A549 (cell line): ENCODE data around the gene SH3RF1. TPM values are rescaled to one million over a fixed set of nuclear protein-coding genes. Genes with fewer than 3 reads are reported as not detected.

ENCODE experiments used
- ATAC-seq, 2 experiments: fragments of 200-7000 bp in 1 of 2; fragments of >200 bp in 1 of 2; cut with Nextera tagmentation in 1 of 2; cut with Tn5 transposase in 1 of 2; 3 replicates each; pipeline versions ENCODE4 v1.8.0 to v1.9.1; 2018 to 2020; ENCODE audit warnings: mild to moderate bottlenecking in 1 of 2, moderate library complexity in 1 of 2
- CTCF ChIA-PET: fragments of 300-600 bp; sonication (Branson Sonifier 250); formaldehyde crosslinking; extraction: SDS; loops from one replicate; lab custom pipeline; 2021; ENCODE audit warnings: antibody characterized with exemption, inconsistent platforms; lab: Yijun Ruan, JAX
- POLR2A ChIA-PET: fragments of 350-600 bp; formaldehyde crosslinking; extraction: SDS; loops from one replicate; lab custom pipeline; 2021; ENCODE audit warnings: antibody characterized with exemption, inconsistent platforms; lab: Yijun Ruan, JAX
- DNase-seq, 2 experiments: peaks; one replicate each; pipeline versions ENCODE4 v3.0.0 to v3.0.0-alpha.2; 2011 to 2016; ENCODE audit warnings: low read depth in 1 of 2, low spot score in 1 of 2
- FAIRE-seq: peaks from 2 replicates; lab custom pipeline; 2011; peaks lifted over from hg19 to GRCh38; lab: Jason Lieb, UNC
- H3K27ac ChIP-seq, 2 experiments: fragments of >200 bp; sonication (Bioruptor Twin); formaldehyde crosslinking; 3 replicates each; pipeline ENCODE4 v1.5.1; 2016 to 2017
- H3K4me1 ChIP-seq: fragments of >200 bp; sonication (Bioruptor Twin); formaldehyde crosslinking; 3 replicates; pipeline ENCODE4 v1.6.1; 2016
- H3K4me2 ChIP-seq: fragments of >200 bp; sonication (Bioruptor Twin); formaldehyde crosslinking; 3 replicates; pipeline ENCODE4 v1.6.1; 2016
- H3K4me3 ChIP-seq: fragments of >200 bp; sonication (Bioruptor Twin); formaldehyde crosslinking; 3 replicates; pipeline ENCODE4 v1.5.1; 2016
- H3K9me3 ChIP-seq: fragments of >200 bp; sonication (Bioruptor Twin); formaldehyde crosslinking; 3 replicates; pipeline ENCODE4 v1.6.1; 2016
- BHLHE40 ChIP-seq: IDR thresholded peaks from 2 replicates; pipeline ENCODE4 v1.6.1; 2012; ENCODE audit warnings: low read depth, low read length, inconsistent platforms
- CHD2 ChIP-seq: fragments of 150-350 bp; IDR thresholded peaks from 2 replicates; pipeline ENCODE4 v1.6.1; 2014; ENCODE audit warnings: low read length; ENCODE audit not compliant: partially characterized antibody
- CHD4 ChIP-seq: fragments of 200-600 bp; sonication (generic); IDR thresholded peaks from 2 replicates; pipeline ENCODE4 v1.6.1; 2016; ENCODE audit warnings: antibody characterized with exemption, mild to moderate bottlenecking, borderline replicate concordance
- ESRRA ChIP-seq: fragments of 150-350 bp; IDR thresholded peaks from 2 replicates; pipeline ENCODE4 v1.6.1; 2014; ENCODE audit warnings: mild to moderate bottlenecking, low read length, borderline replicate concordance
- HEYL ChIP-seq: fragments of 250-450 bp; sonication (Bioruptor Pico); IDR thresholded peaks from 2 replicates; pipeline ENCODE4 v1.8.0; 2021; ENCODE audit warnings: mild to moderate bottlenecking, moderate library complexity
- HOXB13 ChIP-seq: fragments of 250-450 bp; sonication (Bioruptor Pico); IDR thresholded peaks from 2 replicates; pipeline ENCODE4 v1.5.0; 2020; ENCODE audit warnings: low read depth, mild to moderate bottlenecking, moderate library complexity
- JUN ChIP-seq, 2 experiments: fragments of >200 bp; sonication (Bioruptor Twin); formaldehyde crosslinking; IDR thresholded peaks; 2 replicates in 1 of 2; 3 replicates in 1 of 2; pipeline ENCODE4 v1.6.1; 2016 to 2017
- JUNB ChIP-seq: fragments of >200 bp; sonication (Bioruptor Twin); formaldehyde crosslinking; IDR thresholded peaks from 2 replicates; pipeline ENCODE4 v1.6.1; 2016
- KDM5A ChIP-seq: fragments of 200-600 bp; sonication (generic); IDR thresholded peaks from 2 replicates; pipeline ENCODE4 v1.6.1; 2016; ENCODE audit warnings: antibody characterized with exemption, mild to moderate bottlenecking
- RFX5 ChIP-seq: fragments of 450-650 bp; IDR thresholded peaks from 2 replicates; pipeline ENCODE4 v1.7.1; 2014; ENCODE audit warnings: antibody characterized with exemption, mild to moderate bottlenecking, moderate library complexity
- TP53 ChIP-seq: fragments of 250-450 bp; sonication (Bioruptor Pico); IDR thresholded peaks from 2 replicates; pipeline ENCODE4 v1.5.0; 2021; ENCODE audit warnings: mild to moderate bottlenecking, moderate library complexity
- ZC3H11A ChIP-seq: fragments of 450-650 bp; IDR thresholded peaks from 2 replicates; pipeline ENCODE4 v1.6.1; 2014; ENCODE audit warnings: antibody characterized with exemption, mild to moderate bottlenecking
- WGBS: methylation state at CpG from one replicate; pipeline ENCODE4 v1.1.6; 2017; ENCODE audit errors: missing lambda C conversion rate; 5-methylcytosine and 5-hydroxymethylcytosine counted together
- polyA plus RNA-seq, 4 experiments: library from polyadenylated mRNA; depleted of rRNA in 3 of 4; stranded (reverse); fragments of >200 nt; fragmentation: RNase III in 1 of 4; extraction: RNeasy Plus Mini Kit Qiagen cat#74134 plus additional on column Dnase treatment in 1 of 4; gene quantifications; 2 replicates in 3 of 4; 3 replicates in 1 of 4; pipeline ENCODE4 v1.2.3, GENCODE V29; 2011 to 2017
- TF ChIP-seq, protein P1 (sequence below): IDR thresholded peaks from 2 replicates; pipeline ENCODE4 v1.6.1; 2012; ENCODE audit warnings: low read depth, borderline replicate concordance

The SH3RF1 gene
- polyA plus RNA-seq, 2 of the 4 experiments (the other 2 are of a cell fraction) = 8.0 to 15.1 TPM

DNA sequence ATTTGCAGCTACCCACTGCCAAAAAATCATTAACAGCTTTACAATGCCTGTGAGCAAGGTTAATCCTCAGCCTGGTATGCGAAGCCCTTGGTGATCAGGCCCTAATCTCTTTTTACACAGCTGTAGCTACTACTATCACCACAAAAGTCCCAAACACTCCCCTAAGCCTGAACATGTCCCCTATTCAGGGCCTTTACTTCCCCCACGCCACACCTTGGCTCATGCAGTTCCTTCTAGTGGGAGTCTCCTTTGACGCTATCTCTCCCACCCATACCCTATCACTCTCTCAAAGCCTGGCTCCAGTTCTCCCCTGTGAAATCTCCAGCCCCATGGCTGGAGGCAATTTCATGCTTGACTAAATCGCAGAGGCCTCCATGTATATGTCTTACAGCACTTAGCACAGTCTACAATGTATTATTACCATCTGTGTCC, 170.1 kb downstream of the SH3RF1 start:
- TF ChIP-seq JUN (IDR thresholded peaks at IDR 0.05) (no peak), TP53 (CRISPR knock-in tag) (no peak)
- Histone ChIP-seq H3K4me2 (no peak overlapping the region), H3K4me1 (peaks cover 20% of the 10 kb centered on the region), H3K9me3 (no peaks in the 10 kb centered on the region), H3K4me3 (no peak overlapping the region), H3K27ac (no peak overlapping the region)
- CTCF ChIA-PET = interaction anchor here (1.3 to 1.5 kb wide), 2 partner anchors 385 kb away, joined by 5 to 7 read pairs; no protein-coding TSS in a partner anchor
- DNase-seq = no peak
- no peak for ATAC-seq
- 98% methylated on average over 4 of the region's 4 CpGs for WGBS
- POLR2A ChIA-PET = no interaction called here
- FAIRE-seq = no peak

GRCh38 chr4:169099771-169100180, 171.0 kb downstream of the SH3RF1 start:
- no peak for TF ChIP-seq HEYL (CRISPR knock-in tag)
- Histone ChIP-seq H3K4me3 (no peak overlapping the region), H3K4me1 (peaks cover 20% of the 10 kb centered on the region), H3K27ac (no peak overlapping the region), H3K4me2 (no peak overlapping the region), H3K9me3 (no peaks in the 10 kb centered on the region)
- ATAC-seq (no peak; a peak in 1 of 6 replicates), DNase-seq (no peak), FAIRE-seq (no peak)
- CTCF ChIA-PET = interaction anchor here (1.5 to 1.8 kb wide), 2 partner anchors 75 to 386 kb away, joined by 5 to 6 read pairs; no protein-coding TSS in a partner anchor
- WGBS = 65% methylated on average over 3 of the region's 3 CpGs
- POLR2A ChIA-PET = no interaction called here

- POLR2A ChIA-PET = no interaction called here
- TF ChIP-seq KDM5A = no peak
- TF ChIP-seq ZC3H11A = no peak
- no peak for TF ChIP-seq RFX5
- TF ChIP-seq, protein P1, sequence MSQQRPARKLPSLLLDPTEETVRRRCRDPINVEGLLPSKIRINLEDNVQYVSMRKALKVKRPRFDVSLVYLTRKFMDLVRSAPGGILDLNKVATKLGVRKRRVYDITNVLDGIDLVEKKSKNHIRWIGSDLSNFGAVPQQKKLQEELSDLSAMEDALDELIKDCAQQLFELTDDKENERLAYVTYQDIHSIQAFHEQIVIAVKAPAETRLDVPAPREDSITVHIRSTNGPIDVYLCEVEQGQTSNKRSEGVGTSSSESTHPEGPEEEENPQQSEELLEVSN = no peak
- no peak for TF ChIP-seq CHD4
- no peak for TF ChIP-seq ESRRA
- no peak for TF ChIP-seq HOXB13 (CRISPR knock-in tag)
- no peak for TF ChIP-seq CHD2
- no peak for TF ChIP-seq JUNB
Observed at GRCh38 chr4:169098969-169099690, 171.6 kb downstream of the SH3RF1 start.

DNA sequence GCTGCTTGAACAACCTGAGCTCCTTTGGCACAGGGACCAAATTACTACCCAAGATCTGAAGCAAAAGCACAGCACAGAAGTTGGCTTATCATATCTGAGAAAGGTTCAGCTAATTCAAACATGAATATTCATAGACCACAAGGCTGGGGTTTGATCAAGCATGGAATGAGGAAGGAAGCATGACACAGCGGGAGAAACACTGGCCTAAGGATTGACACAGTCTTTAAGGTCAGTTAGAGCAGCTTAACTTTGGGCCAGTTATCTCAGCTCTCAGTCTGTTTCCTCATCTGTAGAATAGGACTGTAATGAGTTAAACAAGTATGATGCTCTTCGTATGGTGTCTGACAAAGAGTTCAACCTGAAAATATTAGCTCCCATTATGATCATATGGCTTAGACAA, 172.2 kb downstream of the SH3RF1 start:
- POLR2A ChIA-PET = no interaction called here
- Histone ChIP-seq H3K27ac (no peak overlapping the region), H3K4me2 (no peak overlapping the region), H3K4me1 (peaks cover 7% of the 10 kb centered on the region; the same call in 1 of the 3 replicates), H3K9me3 (no peaks in the 10 kb centered on the region), H3K4me3 (no peak overlapping the region)
- CTCF ChIA-PET = interaction anchor here (0.9 to 1.8 kb wide), 2 partner anchors 74 to 489 kb away, joined by 3 to 6 read pairs; no protein-coding TSS in a partner anchor
- TF ChIP-seq JUN (IDR thresholded peaks at IDR 0.05) = no peak
- DNase-seq = no peak
- FAIRE-seq = no peak
- no peak for ATAC-seq
- WGBS = 89% methylated on average over 2 of the region's 2 CpGs

More at GRCh38 chr4:169098969-169099690, 171.6 kb downstream of the SH3RF1 start:
- Histone ChIP-seq H3K4me3 (no peak overlapping the region), H3K4me1 (peaks cover 13% of the 10 kb centered on the region), H3K27ac (no peak overlapping the region), H3K9me3 (no peaks in the 10 kb centered on the region), H3K4me2 (no peak overlapping the region)
- CTCF ChIA-PET = interaction anchor here (0.9 to 1.8 kb wide), 3 partner anchors 74 to 488 kb away, joined by 3 to 6 read pairs (median 5); no protein-coding TSS in a partner anchor
- FAIRE-seq (no peak), DNase-seq (no peak), ATAC-seq (no peak)
- 89% methylated on average over 4 of the region's 4 CpGs for WGBS

- no peak for TF ChIP-seq BHLHE40
- H3K4me3 ChIP-seq = no peak overlapping the region
- no peak overlapping the region for H3K27ac ChIP-seq
- H3K9me3 ChIP-seq = no peaks in the 10 kb centered on the region
- DNase-seq (no peak), FAIRE-seq (no peak), ATAC-seq (no peak)
- 93% methylated on average over 2 of the region's 2 CpGs for WGBS
- POLR2A ChIA-PET = no interaction called here
- CTCF ChIA-PET = interaction anchor here (1.8 kb wide), 1 partner anchor 73 kb away, joined by 6 read pairs; no protein-coding TSS in a partner anchor
- no peak overlapping the region for H3K4me2 ChIP-seq
- H3K4me1 ChIP-seq = peaks cover 7% of the 10 kb centered on the region; the same call in 1 of the 3 replicates
Observed at GRCh38 chr4:169098054-169098497, 172.7 kb downstream of the SH3RF1 start.
